AG20443 (cell line): ENCODE data around the gene KCNMB1.
"Not testable (repeated sequence)": the region's sequence is repeated elsewhere in the genome, so short reads cannot be mapped to it uniquely, and the experiment has no call there.

ENCODE experiments used
- DNase-seq: peaks from one replicate; pipeline ENCODE4 v3.0.0; 2012; ENCODE audit warnings: low spot score, mixed read lengths

KCNMB1 gene

GRCh38 chr5:170376526-170376925 lies 12.6 kb downstream of the KCNMB1 start:
- not testable (repeated sequence) for DNase-seq

GRCh38 chr5:170375283-170375682 lies 13.9 kb downstream of the KCNMB1 start:
- DNase-seq = no peak

DNA sequence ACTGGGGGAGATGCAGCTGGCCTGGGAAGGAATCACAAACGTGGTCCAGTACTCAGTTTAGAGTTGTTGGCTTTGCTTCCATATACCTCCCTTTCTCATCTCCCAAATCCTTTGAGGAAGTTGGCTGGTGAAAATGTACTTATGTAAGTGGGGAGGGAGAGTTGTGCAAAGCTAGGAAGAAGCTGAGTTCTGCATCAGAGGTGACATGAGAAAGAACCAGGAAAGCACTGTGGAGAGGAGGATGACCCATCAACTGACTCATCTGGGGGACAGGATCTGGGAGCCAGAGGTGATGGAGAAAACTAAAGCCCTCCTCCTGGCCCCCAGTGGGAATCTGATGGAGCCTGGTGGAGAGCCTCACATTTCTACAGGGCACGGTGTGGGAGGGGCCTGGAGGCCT lies 16.2 kb downstream of the KCNMB1 start:
- no peak for DNase-seq

DNA sequence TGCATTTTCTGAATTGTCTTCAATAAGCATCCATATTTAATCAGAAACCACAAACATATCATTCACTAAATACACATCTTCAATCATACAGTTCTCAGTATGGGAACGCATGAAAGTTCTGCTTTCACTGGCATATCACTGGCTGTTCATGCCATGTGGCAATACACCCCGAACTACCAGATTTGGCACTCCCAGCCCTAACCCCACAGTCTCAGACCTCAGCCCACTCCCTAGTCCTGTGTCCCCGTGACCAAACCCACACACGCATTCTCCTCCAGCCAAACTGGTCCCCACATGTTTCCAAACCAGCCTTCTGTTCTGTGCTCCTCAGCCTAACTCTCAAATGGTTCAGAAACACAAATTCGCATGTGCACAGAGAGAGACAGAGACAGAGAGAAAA lies 20.6 kb downstream of the KCNMB1 start:
- no peak for DNase-seq

DNA sequence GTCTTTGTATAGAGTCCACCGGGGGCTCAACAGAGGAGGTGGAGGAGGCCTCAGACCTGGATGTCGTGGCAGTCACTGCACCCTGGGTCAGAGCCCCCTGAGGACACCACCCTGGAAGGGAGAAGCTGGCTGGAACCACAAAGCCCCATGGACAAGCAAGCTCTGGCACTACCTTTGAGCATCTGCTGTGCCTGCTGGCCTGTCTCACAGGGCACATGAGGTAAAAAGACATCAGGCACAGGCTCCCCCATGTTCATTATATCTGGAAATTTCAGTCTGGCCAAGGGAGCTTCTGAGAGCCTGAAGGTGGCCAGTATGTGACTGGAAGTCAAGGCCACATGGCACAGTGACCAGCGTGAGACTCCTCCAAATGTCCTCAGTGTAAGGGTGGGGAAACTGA lies 22.9 kb downstream of the KCNMB1 start:
- DNase-seq = no peak

DNA sequence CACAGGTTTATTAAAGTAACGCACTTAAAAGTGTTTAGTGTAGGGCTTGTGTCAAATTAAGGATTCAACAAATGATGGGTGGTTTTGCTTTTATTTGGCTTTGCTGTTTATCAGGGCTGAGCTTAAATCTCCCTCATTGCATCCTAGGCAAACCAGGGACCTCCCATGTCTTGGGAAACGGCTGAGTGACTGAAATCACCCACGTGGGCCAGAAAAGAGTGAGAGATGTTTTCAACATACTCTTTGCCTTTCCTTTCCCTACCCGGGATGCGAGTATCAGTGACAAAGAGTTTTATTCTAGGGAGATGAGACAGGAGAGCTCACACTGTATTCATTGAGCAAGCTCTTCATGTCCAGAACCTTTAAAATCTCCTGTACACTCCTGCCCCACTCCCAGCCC lies 23.3 kb downstream of the KCNMB1 start:
- DNase-seq = no peak

DNA sequence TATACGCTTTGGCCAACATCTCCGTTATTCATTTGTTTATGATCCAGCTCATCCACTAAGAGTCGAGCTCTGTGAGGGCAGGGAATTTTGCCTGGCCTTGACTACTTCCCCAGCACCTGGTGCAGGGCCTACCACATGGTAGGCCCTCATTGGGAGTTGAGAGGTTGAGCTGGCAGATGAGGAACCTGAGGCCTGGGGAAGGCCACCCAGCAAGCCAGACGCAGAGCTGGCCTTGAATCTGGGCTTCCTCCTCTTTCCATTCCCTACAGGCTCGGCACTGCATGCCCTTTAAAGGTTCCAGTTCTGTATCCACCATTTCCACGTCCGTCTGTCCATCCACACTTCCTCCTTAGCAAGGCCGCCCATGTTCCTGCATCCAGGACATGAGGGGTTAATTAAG lies 24.2 kb downstream of the KCNMB1 start:
- no peak for DNase-seq

GRCh38 chr5:170363671-170364070 lies 25.5 kb downstream of the KCNMB1 start:
- DNase-seq = no peak

DNA sequence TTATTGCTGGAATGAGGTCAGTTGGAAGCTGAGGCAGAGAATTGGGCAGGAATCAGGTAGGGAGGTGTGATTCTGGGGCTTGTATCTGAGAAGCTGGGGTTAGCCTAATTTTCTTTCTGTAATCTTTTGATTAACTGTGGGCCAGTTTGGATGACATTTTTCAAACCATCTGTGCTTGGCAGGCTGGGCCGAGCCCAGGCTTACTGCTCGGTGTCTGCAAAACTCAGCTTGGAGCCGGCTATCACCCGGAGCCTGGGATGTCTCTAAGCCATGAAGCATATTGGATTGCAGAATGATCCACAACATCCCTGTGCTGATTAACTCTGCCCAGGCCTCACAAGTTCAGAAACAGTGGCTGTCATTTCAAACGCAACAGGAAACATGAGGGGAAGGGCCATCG lies 26.5 kb downstream of the KCNMB1 start:
- no peak for DNase-seq

DNA sequence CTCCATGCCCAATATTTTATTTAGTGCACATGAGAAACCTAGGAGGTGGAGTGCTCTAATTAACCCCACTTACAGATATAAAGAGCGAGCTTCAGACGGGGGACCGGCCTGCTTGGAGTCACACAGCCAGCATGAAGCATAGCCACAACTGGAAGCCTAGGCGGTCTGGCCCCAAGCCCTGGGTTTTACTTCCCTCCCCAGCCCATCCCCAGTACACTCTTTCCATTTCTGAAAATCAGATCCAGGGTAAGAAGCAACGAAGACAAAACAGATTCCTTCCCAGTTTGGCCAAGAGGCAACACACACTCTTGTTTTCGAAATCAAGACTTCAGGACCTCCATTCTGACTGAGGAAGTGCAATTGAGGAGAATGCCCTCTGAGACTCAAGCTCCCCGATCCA lies 27.1 kb downstream of the KCNMB1 start:
- no peak for DNase-seq

GRCh38 chr5:170361616-170362015 lies 27.6 kb downstream of the KCNMB1 start:
- DNase-seq = no peak

- DNase-seq = no peak
Observed at GRCh38 chr5:170361116-170361515, 28.1 kb downstream of the KCNMB1 start.

DNA sequence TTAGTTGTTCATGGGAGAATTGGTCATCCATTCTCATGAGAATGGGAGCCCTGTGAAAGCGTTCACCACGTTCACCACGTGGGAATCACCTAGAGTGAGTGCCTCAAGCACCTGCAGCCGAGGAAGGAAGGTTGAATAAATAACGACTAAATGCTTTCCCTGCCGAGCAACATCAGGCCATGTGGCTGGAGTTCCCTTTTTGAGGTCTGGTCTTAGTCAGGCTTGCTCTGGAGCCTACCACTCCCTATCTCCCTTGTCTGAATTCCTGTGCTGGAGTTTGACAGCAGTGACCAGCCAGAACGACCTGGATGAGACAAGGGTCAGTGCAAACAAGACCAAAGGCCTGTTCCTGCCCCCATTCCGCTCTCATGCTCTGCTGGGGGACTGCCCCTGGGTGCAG lies 28.5 kb downstream of the KCNMB1 start:
- no peak for DNase-seq

- no peak for DNase-seq
Observed at GRCh38 chr5:170357955-170358444, 31.2 kb downstream of the KCNMB1 start.

GRCh38 chr5:170355601-170356098 lies 33.5 kb downstream of the KCNMB1 start:
- no peak for DNase-seq

DNA sequence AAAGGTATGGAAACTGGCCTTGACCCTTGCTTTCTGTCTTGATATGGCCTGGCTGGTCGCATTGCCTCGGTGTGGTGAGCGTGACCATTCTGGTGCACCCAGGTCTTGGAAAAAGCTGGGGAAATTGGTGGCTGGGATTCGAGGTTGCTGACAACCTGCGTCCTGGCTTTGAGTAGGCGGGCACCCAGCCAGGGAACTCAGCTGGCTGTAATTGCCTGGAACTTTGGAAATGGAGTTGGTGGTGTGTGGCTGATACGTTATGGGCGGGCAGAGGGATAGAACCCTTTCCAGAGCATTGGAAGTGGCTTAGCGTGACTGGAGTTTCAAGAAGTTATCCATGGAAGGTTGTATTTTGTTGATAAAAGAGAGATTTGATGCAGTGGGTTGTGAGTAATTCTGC lies 35.2 kb downstream of the KCNMB1 start:
- DNase-seq = no peak

DNA sequence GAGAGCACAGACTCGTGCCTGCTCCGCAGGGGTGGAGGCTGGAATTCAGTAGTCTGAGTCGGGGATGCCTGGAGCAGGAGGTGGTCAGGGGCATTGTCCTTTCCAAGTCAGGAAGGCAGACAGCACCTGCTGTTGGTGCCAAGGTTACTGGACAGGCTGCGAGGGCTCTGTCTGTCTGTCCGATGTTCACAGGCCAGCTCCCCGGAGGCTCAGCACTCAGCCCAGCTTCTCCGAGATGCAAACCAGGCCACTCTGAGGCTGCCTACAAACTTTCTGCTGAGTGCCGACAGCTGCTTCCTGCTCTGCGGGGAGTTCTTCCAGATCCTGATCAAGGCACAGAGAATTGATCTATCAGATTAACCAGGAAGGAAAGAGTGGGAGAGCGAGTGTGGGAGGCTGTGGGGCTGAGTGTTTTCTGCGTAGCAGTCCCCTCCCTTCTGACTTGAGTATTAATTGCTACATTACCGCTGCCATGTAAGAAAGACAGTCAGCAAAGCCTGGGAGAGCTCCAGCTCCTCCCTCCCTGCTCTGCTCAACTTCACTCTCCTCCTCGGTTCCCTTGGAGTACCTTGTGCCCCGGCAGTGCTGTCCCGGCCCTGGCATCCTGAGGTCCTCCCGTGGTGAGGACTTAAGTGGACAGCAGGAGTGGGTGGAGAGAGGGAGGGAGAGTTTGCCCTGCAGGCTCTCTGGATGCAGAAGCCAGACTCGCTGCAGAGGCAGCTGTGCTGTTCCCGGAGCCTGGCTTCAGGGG lies 36.0 kb downstream of the KCNMB1 start:
- DNase-seq = no peak

DNA sequence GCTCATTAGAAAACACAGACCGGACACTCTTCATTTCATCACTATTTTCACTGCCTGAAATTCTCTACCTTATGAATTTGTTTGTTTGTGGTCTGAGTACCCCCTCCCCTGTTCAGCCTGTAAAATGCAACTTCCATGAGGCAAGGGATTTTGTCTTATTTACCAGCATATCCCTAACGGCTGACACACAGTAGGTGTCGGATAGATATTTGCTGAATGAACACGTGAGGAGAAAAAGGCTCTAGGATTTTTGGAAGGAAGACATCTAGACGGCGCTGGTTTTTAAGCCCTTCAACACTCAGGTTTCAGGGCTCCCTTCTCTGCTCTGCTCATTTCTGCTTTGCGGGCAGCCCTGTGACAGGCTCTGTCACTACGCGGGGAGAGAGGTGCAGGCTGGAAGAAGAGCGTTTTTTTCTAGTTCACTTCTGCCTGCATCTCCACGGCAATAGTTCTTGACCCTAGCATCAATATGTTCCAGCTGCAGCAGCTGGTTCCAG lies 41.0 kb downstream of the KCNMB1 start:
- no peak for DNase-seq

- DNase-seq = no peak
Observed at GRCh38 chr5:170347022-170347567, 42.1 kb downstream of the KCNMB1 start.

DNA sequence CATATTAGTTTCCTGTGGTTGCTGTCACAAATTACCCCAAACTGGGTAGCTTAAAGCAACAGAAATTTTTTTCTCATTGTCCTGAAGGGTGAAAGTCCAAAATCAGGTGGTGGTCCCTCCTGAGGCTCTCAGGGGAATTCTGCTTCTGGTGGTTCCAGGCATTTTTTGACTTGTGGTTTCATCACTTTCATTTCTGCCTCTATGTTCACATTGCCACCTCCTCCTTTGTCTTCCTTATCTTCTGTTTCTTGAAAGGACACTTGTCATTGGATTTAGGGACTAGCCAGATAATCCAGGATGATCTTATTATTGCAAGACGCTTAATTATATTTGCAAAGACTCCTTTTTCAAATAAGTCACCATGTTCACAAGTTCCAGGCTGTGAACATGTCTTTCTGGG lies 43.2 kb downstream of the KCNMB1 start:
- no peak for DNase-seq

DNA sequence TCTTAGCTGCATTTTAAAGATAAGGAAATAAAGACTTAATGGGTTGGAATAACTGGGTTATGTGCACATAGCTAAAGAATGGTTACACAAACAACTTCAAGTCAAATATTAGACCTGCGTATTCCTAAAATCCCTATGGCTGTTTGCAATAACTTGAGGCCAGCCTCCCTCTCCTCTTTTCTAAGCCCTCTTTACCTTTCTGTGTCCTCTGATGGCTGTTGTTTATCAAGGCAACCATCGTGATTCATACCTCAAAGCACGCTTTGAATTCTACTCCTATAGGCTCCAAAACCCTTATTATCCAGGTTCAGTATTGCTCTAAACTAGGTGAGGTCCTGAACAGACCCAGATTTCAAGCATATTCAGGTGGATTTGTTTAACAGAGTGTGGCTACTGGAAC lies 46.0 kb downstream of the KCNMB1 start:
- DNase-seq = no peak

GRCh38 chr5:170342153-170342725 lies 46.9 kb downstream of the KCNMB1 start:
- DNase-seq = no peak

DNA sequence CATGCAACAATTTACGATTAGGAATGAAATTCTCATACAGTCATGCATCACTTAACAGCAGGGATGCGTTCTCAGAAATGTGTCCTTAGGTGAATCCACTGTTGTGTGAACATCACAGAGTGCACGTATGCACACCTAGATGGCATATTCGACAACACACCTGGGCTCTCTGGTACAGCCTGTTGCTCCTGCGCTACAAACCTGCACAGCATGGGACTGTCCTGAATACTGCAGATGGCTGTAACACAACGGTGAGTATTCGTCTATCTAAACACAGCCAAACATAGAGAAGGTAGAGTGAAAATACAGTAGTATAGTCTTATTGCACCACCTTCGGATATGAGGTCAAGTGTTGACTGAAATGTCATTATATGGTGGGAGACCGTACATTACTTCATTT lies 47.6 kb downstream of the KCNMB1 start:
- DNase-seq = no peak
